OCI-LY1 (cell line): Measurements from ENCODE around the gene PLAGL2.

Source experiments
- H2AFZ ChIP-seq: fragments of 200-600 bp; sonication (generic), shearing (Covaris generic); 2 replicates; pipeline ENCODE4 v1.6.0; 2014; ENCODE audit warnings: antibody characterized with exemption, mild to moderate bottlenecking, low read length
- H3F3A ChIP-seq: fragments of 200-600 bp; sonication (generic), shearing (Covaris generic); 2 replicates; pipeline ENCODE4 v1.6.0; 2014; ENCODE audit warnings: mild to moderate bottlenecking, antibody characterized with exemption, low read length, moderate library complexity; ENCODE audit not compliant: insufficient read depth
- H3K27ac ChIP-seq: fragments of 200-600 bp; sonication (generic); 2 replicates; pipeline ENCODE4 v1.5.1; 2014; ENCODE audit warnings: low read length, mixed run types, mild to moderate bottlenecking, low read depth; ENCODE audit not compliant: poor library complexity, severe bottlenecking
- H3K27me3 ChIP-seq: fragments of 200-600 bp; sonication (generic); 2 replicates; pipeline ENCODE4 v1.6.0; 2014; ENCODE audit warnings: antibody characterized with exemption, mild to moderate bottlenecking, low read length, moderate library complexity; ENCODE audit not compliant: insufficient read depth
- H3K36me3 ChIP-seq: fragments of 200-600 bp; sonication (generic); 2 replicates; pipeline ENCODE4 v1.6.1; 2014; ENCODE audit warnings: mild to moderate bottlenecking, antibody characterized with exemption, low read length, moderate library complexity, mixed read lengths; ENCODE audit not compliant: insufficient read depth
- H3K4me1 ChIP-seq: fragments of 200-600 bp; sonication (generic); 2 replicates; pipeline ENCODE4 v1.5.1; 2014; ENCODE audit warnings: mild to moderate bottlenecking, low read length, moderate library complexity; ENCODE audit not compliant: insufficient read depth, severe bottlenecking
- H3K4me2 ChIP-seq: fragments of 200-600 bp; sonication (generic), shearing (Covaris generic); 2 replicates; pipeline ENCODE4 v1.6.1; 2014; ENCODE audit warnings: low read length
- H3K4me3 ChIP-seq: fragments of 200-600 bp; sonication (generic); 2 replicates; pipeline ENCODE4 v1.5.1; 2014; ENCODE audit warnings: low read length, low read depth, mild to moderate bottlenecking, mixed read lengths; ENCODE audit not compliant: poor library complexity, severe bottlenecking
- H3K79me2 ChIP-seq: fragments of 200-600 bp; shearing (Covaris generic); 2 replicates; pipeline ENCODE4 v1.6.1; 2016; ENCODE audit warnings: mixed run types, low read length, mixed read lengths; ENCODE audit not compliant: insufficient read depth
- H3K9ac ChIP-seq: fragments of 200-600 bp; sonication (generic), shearing (Covaris generic); 2 replicates; pipeline ENCODE4 v1.6.1; 2014; ENCODE audit warnings: mild to moderate bottlenecking, low read length, mixed read lengths
- H3K9me2 ChIP-seq: fragments of 200-600 bp; sonication (generic), shearing (Covaris generic); 2 replicates; pipeline ENCODE4 v1.6.1; 2014; ENCODE audit warnings: low read depth, mild to moderate bottlenecking, low read length, mixed read lengths
- H3K9me3 ChIP-seq: fragments of 200-600 bp; shearing (Covaris generic); 2 replicates; pipeline ENCODE4 v1.6.1; 2014; ENCODE audit warnings: low read length, mixed read lengths
- H4K20me1 ChIP-seq: fragments of 200-600 bp; sonication (generic), shearing (Covaris generic); 2 replicates; pipeline ENCODE4 v1.6.0; 2016; ENCODE audit warnings: mild to moderate bottlenecking, low read length; ENCODE audit not compliant: insufficient read depth
- CTCF ChIP-seq: fragments of 200-600 bp; sonication (generic), shearing (Covaris generic); IDR thresholded peaks from 2 replicates; pipeline ENCODE4 v1.5.1; 2017; ENCODE audit warnings: mild to moderate bottlenecking, antibody characterized with exemption, low read length, moderate library complexity, mixed read lengths
- EZH2 ChIP-seq: fragments of 200-600 bp; sonication (generic), shearing (Covaris generic); IDR thresholded peaks from 2 replicates; pipeline ENCODE4 v1.8.0; 2017; ENCODE audit warnings: borderline replicate concordance, mixed run types, mild to moderate bottlenecking, antibody characterized with exemption, low read length, moderate library complexity, mixed read lengths

Gene PLAGL2

GRCh38 chr20:32207626-32208498, at the start of gene PLAGL2, which contains the start of gene POFUT1:
Gene PLAGL2, minus strand, starts transcription at chr20:32207743. Its CDS starts 5,565 bp downstream, at chr20:32202178.
Gene POFUT1, plus strand, starts transcription at chr20:32207880. Its CDS starts 62 bp downstream, at chr20:32207942.
- Histone ChIP-seq H3K79me2 (peaks cover 51% of the 10 kb centered on the region), H3K4me3 (peak within 1 kb of the TSS; percentile 100), H3K9ac (peak within 1 kb of the TSS; percentile 100), H4K20me1 (0 out of 2 replicates have a peak, but pooled peaks cover 3% of the 10 kb centered on the region), H2AFZ (peak within 1 kb of the TSS; percentile 75; the same call in 1 of the 2 replicates), H3K27ac (peak within 1 kb of the TSS; percentile 36), H3K36me3 (peaks cover 49% of the 10 kb centered on the region), H3K4me1 (peaks cover 47% of the 10 kb centered on the region), H3K4me2 (peak within 1 kb of the TSS; percentile 88), H3K27me3 (no peaks in the 10 kb centered on the region), H3K9me2 (no peaks in the 10 kb centered on the region), H3F3A (no peaks in the 10 kb centered on the region), H3K9me3 (no peaks in the 10 kb centered on the region)
- TF ChIP-seq EZH2 = no peak
- peak; percentile 19; the same call in 1 of the 2 replicates for TF ChIP-seq CTCF

- no peaks in the 10 kb centered on the region for H4K20me1 ChIP-seq
- H3K4me1 ChIP-seq = no peaks in the 10 kb centered on the region
- H3K9me3 ChIP-seq = no peaks in the 10 kb centered on the region
- H3K36me3 ChIP-seq = no peaks in the 10 kb centered on the region; the same call in 1 of the 2 replicates
- no peaks in the 10 kb centered on the region for H3K79me2 ChIP-seq
- H3K27ac ChIP-seq = no peak overlapping the region
- TF ChIP-seq EZH2 (no peak), CTCF (no peak)
- no peak overlapping the region for H3K4me3 ChIP-seq
- H3K9ac ChIP-seq = no peak overlapping the region
- H2AFZ ChIP-seq = no peak overlapping the region
- no peak overlapping the region for H3K4me2 ChIP-seq
- peaks cover 7% of the 10 kb centered on the region; the same call in 1 of the 2 replicates for H3K27me3 ChIP-seq
- H3K9me2 ChIP-seq = no peaks in the 10 kb centered on the region
- H3F3A ChIP-seq = no peaks in the 10 kb centered on the region
These were observed 44.6 kb upstream of the PLAGL2 start for GRCh38 chr20:32252189-32252588.

GRCh38 chr20:32251470-32251869, 43.9 kb upstream of the PLAGL2 start:
- no peak overlapping the region for H3K4me2 ChIP-seq
- no peak overlapping the region for H3K4me3 ChIP-seq
- no peaks in the 10 kb centered on the region for H4K20me1 ChIP-seq
- H3K4me1 ChIP-seq = no peaks in the 10 kb centered on the region
- H3K36me3 ChIP-seq = no peaks in the 10 kb centered on the region; the same call in 1 of the 2 replicates
- no peaks in the 10 kb centered on the region for H3K79me2 ChIP-seq
- no peaks in the 10 kb centered on the region for H3K9me2 ChIP-seq
- TF ChIP-seq CTCF (no peak), EZH2 (no peak)
- H3K27me3 ChIP-seq = peaks cover 7% of the 10 kb centered on the region; the same call in 1 of the 2 replicates
- H2AFZ ChIP-seq = no peak overlapping the region
- H3F3A ChIP-seq = no peaks in the 10 kb centered on the region
- H3K9me3 ChIP-seq = no peaks in the 10 kb centered on the region
- H3K9ac ChIP-seq = no peak overlapping the region
- no peak overlapping the region for H3K27ac ChIP-seq
